ENCODE data around the gene RPL35.

DNA sequence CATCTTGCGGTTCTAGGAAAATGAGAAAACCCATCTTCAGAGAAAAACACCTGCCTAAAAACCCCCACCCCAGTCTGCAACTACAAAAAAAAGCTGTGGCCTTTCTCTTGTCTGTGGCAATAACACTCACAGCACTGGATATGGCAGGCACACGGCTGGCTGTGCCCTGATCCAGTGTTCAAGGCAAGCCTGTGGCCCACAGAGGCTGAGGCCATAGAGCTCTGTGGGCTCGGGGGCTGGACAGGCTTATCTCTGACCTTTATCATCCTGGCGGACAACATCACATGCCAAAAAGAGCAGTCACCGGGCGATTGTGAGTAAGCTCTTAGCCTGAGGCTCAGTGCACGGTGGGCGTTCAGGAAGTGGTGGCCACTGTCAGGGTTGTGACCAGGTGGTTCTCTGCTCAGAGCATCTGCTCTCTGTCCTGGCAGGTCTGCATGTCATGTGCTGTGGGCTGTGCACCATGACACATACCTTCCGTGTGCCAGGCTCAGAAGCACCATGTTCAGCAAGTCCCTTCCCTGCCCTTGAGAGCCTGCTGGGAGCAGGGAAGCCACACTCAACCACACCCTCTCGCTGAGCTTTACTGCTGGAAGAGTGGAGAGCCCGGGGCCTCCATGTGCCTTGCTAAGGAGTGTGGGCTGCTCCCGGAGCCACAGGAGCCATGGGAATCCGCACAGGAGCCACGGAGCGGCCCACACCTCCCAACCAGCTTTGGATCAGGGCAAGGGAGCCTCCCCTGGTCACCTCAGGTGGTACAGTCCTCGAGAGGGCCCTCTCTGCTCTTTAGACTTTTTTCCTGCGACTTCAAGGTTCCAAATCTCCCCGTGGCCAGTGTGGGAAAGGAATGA, 43.1 kb downstream of the RPL35 start:
- TF ChIP-seq, protein P1, sequence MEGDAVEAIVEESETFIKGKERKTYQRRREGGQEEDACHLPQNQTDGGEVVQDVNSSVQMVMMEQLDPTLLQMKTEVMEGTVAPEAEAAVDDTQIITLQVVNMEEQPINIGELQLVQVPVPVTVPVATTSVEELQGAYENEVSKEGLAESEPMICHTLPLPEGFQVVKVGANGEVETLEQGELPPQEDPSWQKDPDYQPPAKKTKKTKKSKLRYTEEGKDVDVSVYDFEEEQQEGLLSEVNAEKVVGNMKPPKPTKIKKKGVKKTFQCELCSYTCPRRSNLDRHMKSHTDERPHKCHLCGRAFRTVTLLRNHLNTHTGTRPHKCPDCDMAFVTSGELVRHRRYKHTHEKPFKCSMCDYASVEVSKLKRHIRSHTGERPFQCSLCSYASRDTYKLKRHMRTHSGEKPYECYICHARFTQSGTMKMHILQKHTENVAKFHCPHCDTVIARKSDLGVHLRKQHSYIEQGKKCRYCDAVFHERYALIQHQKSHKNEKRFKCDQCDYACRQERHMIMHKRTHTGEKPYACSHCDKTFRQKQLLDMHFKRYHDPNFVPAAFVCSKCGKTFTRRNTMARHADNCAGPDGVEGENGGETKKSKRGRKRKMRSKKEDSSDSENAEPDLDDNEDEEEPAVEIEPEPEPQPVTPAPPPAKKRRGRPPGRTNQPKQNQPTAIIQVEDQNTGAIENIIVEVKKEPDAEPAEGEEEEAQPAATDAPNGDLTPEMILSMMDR (conservative IDR thresholded peaks at IDR 0.05; ENCODE audit: low read depth, low read length) = no peak
- TF ChIP-seq EZH2 (IDR thresholded peaks at IDR 0.05; ENCODE audit: borderline replicate concordance, low read depth, low read length, poor library complexity, severe bottlenecking) = no peak

Data from A673 (cell line).